Left ventricle myocardium superior (tissue), 1 donor: Measurements from ENCODE around the gene ISOC1. TPM values are rescaled to one million over a fixed set of nuclear protein-coding genes. Genes with fewer than 3 reads are reported as not detected.

Source experiments
- ATAC-seq: fragments of 200-7000 bp; cut with Tn5 transposase; one replicate; pipeline ENCODE4 v1.9.1; 2020; ENCODE audit warnings: mild to moderate bottlenecking, moderate library complexity
- DNase-seq: peaks from one replicate; pipeline ENCODE4 v3.0.0-alpha.2; 2020
- intact Hi-C: fragments of 100-400 bp; cut with micrococcal nuclease; formaldehyde crosslinking; loops from one replicate; pipeline ENCODE4 v1.11.0; 2022
- microRNA-seq: library from miRNA; unstranded; fragments of <30 nt; microRNA quantifications from one replicate; pipeline ENCODE4 v1.2.0, GENCODE V29; 2020; ENCODE audit warnings: borderline number of aligned reads
- total RNA-seq: library from RNA; stranded (reverse); fragmentation: NEBNext Ultra II Directional; extraction: Animal tissue kit (Norgen Biotek cat#: 25700); gene quantifications from one replicate; pipeline ENCODE4 v1.2.1, GENCODE V29; 2021
- donor health status: DM: no; HTN: yes; CAD: no; lungs with severe emphysema.

Gene ISOC1
- total RNA-seq, 1 donor from 2014 or later = 142 TPM

DNA sequence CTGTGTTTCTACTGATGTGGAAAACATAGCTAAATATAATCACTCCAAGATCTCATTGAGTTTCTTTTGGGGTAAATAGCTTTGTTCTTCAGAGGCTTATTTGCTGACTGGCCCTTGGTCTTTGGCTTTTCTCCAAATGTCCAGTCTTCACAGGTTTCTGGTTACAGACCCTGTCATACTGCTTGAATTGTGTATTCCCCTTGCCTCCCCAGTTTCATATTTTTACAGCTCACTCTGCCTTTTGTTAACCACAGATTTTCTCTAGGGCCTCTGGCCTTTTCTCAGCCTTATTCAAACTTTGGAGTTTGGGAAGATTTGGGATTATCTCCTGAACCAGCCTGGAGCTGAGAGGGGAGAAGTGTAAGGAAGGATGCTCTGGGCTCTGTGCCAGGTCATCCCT is 23.9 kb downstream of the ISOC1 start:
- intact Hi-C loops = loop anchor here (10.0 kb wide), 1 partner anchor 214 kb away; no protein-coding TSS in a partner anchor
- DNase-seq = no peak

DNA sequence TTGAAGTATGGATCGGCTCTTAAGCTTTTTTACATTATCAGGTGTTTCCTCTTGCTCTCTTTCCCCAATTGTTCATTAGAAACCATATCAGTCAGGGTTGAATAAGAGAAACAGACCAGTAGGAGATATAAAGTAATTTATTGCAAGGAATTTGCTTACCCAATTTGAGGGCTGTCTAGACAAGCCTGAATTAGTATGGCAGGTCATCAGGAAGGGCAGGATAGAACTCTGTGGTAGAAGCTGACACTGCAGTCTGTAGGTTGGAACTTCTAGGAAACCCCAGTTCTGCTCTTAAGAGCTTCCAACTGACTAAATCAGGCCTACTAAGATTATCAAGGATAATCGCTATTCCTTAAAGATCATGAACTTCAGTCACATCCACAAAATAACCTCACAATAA is 24.3 kb downstream of the ISOC1 start:
- ATAC-seq (no peak), DNase-seq (no peak)
- intact Hi-C loops = loop anchor here (10.0 kb wide), 1 partner anchor 214 kb away; no protein-coding TSS in a partner anchor

More for the DNA sequence above, 23.9 kb downstream of the ISOC1 start:
- ATAC-seq = no peak

DNA sequence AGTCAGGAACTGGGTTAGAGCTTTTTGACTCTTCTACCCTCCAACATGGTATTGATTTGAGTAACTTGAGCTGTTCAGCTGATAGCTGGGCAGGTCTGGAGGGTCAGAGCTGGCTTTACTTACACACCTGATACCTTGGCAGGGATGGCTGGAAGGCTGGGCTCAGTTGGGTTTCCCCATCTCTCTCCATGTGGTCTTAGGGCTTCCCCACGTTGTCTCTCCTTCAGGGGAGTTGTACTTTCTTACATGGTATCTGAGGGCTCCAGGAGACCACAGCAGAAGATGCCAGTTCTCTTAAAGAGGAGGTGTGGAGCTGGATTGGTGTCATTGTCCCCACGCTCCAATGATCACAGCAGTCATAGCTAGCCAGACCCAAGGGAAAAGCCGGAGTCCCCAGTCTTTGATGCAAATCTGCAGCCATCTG is 25.6 kb downstream of the ISOC1 start:
- no peak for DNase-seq
- no peak for ATAC-seq
- intact Hi-C loops = no loop called here

DNA sequence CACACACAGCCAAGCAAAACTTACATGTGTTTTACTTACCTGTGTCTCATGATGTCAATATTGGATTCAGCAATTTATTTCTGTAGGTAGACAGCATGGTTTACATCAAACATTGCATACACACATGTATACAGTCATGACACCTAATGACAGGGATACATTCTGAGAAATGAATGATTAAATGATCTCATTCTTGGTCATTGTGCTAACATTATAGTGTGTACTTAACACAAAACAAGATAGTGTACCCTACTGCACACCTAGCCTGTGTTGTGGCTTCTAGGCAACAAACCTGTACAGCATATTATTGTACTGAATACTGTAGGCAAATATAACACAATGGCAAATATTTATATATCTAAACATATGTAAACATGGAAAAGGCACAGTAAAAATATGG is 28.0 kb downstream of the ISOC1 start:
- intact Hi-C loops = no loop called here
- no peak for DNase-seq
- no peak for ATAC-seq

DNA sequence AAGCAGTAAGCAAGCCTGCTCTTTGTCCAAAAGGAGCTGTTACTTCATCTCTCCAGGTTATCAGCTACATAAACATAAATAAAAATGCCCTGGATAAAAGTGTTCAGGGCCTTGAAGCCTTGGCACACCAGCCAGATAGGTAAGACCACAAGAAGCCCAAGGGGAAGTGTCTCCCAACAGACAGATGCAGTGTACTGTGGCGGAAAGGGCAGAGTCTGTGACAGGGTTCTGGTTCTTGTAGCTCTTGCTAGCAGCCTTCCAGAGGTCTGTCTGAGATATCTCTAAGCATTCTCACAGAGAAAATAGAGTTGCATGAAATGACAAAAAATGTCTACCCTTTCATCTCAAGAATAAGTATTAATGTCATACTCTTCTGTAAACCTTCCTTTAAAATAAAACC is 30.1 kb downstream of the ISOC1 start:
- ATAC-seq = no peak
- intact Hi-C loops = no loop called here
- no peak for DNase-seq

DNA sequence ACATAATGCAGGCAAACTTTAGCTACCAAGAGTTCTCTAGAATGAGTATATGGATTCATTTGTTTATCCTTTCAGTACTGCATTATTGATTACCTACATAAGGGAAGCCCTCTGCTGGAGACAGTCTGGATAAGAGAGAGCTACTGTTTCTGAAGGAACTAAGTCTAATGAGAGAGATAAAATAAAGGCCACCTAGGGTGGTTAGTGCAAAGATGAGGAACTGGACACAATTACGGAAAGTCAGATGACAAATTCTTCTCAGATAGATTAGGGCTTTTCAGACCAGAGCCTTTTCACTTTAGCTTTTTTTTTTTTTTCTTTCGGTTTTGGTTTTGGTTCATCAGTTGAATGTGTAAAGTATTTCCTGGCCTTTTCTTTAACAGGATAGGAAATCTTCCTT is 31.3 kb downstream of the ISOC1 start:
- intact Hi-C loops = no loop called here
- DNase-seq = no peak
- ATAC-seq = no peak

DNA sequence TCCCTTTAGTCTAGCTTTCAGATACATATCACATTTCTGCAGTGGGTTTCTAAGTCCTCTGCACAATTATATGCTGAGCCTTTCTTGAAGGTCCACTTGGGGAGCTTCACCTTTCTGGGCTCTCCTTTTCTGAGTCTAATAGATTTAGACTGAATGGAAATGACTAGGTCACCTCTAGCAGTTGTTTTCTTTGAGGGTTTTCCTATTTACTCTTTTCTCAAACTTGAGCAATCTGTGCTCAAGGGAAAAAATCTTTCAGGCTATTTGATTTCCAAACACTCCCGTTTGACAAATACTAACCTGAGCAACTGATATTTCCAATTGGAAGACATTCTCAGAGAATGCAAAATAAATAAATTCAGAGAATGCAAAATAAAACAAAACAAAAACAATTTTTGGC is 39.0 kb downstream of the ISOC1 start:
- intact Hi-C loops = no loop called here
- DNase-seq (no peak), ATAC-seq (no peak)

DNA sequence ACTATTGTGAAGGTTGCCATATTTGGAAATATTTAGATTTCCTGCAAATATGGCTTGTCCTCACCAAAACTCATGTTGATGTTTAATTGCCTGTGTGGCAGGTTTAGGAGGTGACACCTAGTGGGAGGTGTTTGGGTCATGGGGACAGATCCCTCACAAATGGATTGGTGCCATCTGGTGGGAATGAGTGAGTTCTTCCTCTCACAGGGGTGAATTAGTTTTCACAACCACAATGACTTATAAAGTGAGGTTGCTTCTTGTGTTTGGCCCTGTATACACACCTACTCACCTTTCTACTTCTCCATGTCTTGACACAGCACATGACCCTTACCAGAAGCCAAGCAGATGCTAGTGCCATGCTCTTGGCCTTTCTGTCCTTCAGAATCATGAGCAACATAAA is 41.1 kb downstream of the ISOC1 start:
- intact Hi-C loops = no loop called here
- ATAC-seq = no peak

DNA sequence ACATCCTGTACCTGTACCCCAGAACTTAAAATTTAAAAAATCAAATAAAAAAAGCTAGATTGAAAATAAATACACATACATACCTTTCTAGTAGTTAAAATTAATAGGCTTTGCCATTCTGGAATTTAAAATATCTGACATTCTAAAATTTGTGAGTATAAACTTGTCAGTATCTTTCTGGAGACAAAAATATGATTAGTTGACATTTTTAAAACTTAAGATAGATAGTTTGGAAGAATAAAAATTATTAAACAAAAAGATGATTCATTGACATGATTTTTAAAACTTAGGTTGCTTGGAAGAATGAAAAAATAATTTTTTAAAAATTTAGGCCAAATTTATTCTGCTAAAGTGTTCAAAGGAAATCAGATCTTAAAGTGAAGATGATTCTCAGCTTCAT is 43.1 kb downstream of the ISOC1 start:
- intact Hi-C loops = no loop called here
- DNase-seq (no peak), ATAC-seq (no peak)

More for the DNA sequence above, 41.1 kb downstream of the ISOC1 start:
- DNase-seq = no peak

DNA sequence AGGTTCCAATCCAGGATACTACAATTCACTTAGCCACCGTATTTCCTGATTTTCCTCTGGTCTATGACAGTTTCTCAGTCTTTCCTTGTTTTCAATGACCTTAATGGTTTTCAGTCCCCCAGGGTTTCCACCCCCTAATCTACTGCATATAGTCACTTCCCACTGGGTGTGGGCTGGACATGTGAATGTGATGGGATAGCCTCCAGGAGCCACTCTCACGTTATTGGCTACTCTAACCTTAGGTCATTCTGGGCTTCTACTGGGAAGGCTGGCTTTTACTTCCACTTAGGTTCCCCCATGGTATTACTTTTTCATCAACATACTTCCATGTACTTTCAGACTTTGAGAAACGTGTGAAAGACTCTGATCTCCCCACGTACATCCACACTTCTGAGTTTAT is 46.5 kb downstream of the ISOC1 start:
- no peak for DNase-seq
- no peak for ATAC-seq
- intact Hi-C loops = no loop called here

DNA sequence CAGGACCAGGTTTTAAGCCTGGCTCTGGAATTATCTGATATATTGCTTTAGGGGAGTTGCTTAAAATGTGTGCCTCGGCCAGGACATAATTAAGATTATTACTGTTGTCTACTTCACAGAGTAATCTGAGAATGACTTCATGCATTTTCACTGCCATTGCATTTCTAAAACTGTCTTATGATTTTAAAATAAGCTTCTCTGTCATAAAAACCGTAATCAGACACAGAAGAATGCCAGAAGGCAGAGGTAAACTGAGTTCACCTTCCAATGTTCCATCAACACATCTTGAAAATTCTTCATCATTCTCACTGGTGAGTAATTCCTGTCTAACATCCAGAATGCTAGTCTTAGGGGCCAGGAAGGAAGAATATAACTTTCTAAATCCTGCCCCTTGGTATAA is 47.1 kb downstream of the ISOC1 start:
- DNase-seq (no peak), ATAC-seq (no peak)
- intact Hi-C loops = no loop called here

DNA sequence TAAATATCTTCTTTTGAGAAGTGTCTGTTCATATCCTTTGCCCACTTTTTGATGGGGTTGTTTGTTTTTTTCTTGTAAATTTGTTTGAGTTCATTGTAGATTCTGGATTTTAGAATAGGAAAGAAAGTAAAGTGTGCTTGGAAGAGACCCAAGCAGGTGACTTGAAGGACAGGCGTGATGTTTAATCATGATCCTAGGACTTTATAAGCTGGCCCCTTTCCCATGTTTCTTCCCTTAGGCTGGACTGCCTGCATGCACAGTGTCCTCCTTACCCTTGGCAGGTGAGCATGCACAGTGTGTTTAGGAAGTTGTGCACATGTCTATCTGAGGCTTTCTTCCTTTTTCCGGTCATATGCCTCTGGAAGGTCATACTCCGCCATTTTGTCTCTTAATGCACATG is 61.3 kb downstream of the ISOC1 start:
- ATAC-seq = no peak
- intact Hi-C loops = no loop called here

DNA sequence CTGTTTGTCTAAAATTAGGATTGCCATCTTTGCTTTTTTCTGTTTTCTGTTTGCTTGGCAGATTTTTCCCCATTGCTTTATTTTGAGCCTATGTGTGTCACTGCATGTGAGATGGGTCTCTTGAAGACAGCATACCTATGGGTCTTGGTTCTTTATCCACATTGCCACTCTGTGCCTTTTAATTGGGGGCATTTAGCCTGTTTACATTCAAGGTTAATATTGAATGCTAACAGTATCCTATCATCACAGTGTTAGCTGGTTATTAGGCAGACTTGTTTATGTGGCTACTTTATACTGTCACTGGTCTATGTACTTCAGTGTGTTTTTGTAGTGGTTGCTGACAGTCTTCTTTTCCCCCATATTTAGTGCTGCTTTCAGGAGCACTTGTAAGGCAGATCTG is 67.3 kb downstream of the ISOC1 start:
- DNase-seq (no peak), ATAC-seq (no peak)
- intact Hi-C loops = no loop called here

More for the DNA sequence above, 61.3 kb downstream of the ISOC1 start:
- DNase-seq = no peak

Small RNA genes within 50 kb of the gene (microRNA-seq; reads per million reads assigned to microRNA genes)
- not detected for gene MIR4633

Other genes with a start within 250 kb of the ISOC1 start
- gene SLC27A6, start 129.3 kb upstream of the ISOC1 start, total RNA-seq = 52.2 TPM